DMS79 (cell line): ENCODE measurements around the gene LRRFIP1.
A peak's percentile ranks its signal among the peaks of the same experiment; 100 is the strongest.

ENCODE experiments used
- DNase-seq: peaks from one replicate; lab custom pipeline; 2025; lab: John Stamatoyannopoulos, UW

LRRFIP1 gene

DNA sequence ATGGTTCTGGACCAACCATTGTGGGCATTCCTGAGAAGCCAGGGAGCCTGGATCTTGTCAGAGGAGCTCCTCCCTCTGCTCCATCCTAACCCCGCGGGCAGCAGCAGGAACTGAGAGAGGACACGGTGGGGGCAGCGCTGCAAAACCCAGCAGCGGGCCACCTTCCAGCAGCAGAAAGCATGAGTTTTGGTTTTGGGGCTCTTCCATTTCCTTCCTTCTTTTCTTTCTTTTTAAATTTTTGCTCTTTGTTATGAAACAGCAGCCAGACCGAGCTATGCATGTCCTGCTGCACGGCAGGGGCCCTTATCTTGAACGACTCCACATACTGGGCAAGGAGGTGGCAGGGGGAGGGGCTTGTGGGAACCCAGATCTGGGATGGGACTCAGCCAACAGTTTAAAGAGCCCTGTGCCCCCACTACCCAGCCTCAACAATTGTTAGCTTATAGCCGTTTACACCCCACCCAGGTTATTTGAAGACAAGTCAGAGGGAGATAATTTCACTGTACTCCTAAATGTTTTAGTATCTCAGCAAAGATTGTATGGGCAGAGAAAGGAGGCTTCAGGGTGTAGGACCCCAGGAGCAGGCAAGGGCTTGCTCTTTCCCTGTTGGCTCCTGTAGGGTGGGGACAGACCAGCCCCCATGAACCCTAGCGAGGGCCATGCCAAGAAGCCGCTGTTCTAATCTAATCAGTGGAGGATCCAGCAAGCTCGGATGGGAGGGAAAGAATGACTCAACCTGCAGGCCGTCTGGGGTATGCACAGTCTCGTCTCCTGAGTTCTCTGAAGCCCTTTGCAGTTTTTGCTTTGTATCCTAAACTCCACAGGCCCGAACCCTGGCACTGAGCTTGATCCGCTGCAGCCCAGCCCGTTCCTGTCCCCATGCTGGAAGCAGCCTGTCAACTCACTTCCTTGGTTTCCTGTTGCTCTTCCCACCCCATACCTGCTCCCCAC, 75.3 kb downstream of the LRRFIP1 start:
- no peak for DNase-seq

DNA sequence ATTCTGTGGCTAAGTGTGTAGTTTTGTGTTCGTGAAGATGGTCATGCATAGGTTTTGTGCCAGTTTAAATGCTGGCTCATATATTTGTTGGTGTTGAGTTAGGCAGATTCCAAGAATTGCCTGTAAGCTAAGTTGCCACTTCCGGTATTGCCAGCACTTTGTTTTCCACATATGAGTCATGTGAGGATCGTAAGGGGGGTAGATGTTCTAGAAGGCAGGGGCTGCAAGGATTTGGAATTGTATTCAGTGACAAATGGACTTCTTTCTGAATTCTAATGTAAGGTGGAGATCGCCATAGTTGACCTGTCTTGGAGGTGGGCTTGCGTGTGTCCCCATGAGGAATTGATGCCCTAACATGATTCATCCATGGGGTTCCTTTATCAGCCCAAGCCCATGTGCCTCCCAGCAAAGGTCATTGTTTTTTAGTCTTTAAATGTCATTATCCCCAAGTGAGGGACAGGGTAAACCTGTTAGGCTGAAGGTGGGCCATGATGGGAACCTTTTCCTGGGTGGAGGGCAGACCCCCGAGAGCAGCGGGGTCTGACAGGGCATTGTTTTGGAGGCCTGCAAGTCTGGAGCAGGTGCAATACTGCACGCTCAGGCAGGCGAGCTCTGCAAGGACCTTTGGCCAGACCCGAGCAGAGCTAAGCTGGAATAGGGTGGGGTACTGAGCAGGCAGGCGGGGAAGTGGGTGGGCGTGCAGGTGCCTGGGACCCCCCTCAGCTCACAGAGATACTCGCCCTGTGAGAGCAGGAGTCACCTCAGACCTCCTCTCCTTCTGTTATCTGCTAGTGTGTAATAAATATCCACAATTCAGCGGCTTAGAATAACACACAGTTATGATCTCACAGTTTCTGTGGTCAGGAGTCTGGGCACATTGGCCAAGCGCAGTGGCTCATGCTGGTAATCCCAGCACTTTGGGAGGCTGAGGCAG, 77.4 kb downstream of the LRRFIP1 start:
- DNase-seq: no peak

DNA sequence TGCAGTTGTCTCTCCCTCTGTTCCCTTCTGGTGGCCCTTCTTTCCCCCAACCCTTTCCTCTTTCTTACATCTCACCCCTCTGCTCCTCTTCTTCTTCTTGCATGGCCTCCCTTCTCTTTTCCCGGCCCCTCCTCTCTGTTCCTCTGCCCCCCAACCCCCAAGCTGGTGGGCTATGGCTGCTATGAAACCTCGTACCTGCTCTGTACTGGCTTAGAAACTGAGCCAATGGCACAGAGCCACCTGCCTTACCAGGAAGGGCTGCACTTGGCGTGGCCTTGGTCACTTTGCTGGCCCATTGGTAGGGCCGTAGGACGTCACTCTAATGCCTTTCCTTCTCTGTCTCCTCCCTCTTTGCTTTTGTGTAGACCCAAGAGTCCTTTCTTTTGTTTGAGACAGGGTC, 78.9 kb downstream of the LRRFIP1 start:
- DNase-seq: no peak

DNA sequence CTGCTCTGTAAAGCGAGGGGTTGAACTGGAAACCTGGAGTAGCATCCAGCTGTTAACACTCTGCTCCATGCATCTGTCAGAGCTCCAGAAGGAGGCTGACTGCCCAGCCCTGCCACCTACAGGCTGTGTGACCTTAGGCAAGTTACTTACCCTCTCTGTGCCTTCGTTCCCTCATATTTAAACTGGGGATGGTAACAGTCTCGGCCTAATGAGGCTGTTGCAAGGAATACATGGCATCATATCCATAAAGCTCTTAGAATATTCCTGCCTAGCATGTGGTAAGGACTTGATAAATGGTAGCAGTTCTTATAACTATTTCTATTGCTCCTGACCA, 80.6 kb downstream of the LRRFIP1 start:
- no peak for DNase-seq

DNA sequence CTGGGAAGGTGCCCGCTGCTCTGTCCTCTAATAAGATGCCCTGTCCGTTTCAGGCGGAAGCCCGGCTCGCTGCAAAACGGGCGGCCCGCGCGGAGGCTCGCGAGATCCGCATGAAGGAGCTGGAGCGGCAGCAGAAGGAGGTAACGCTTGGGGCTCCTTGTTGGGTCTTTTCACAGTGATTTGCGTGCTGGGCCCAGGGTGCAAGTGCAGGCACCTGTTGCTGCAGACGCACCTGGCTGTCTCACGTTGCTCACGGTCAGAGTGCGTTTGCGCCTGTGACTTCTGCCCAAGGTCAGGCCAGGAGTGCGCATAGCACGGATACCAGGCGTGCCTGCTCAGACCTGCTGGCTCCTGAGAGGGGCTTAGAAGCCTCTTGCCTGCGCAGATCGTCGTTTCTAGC, 81.1 kb downstream of the LRRFIP1 start:
- no peak for DNase-seq

DNA sequence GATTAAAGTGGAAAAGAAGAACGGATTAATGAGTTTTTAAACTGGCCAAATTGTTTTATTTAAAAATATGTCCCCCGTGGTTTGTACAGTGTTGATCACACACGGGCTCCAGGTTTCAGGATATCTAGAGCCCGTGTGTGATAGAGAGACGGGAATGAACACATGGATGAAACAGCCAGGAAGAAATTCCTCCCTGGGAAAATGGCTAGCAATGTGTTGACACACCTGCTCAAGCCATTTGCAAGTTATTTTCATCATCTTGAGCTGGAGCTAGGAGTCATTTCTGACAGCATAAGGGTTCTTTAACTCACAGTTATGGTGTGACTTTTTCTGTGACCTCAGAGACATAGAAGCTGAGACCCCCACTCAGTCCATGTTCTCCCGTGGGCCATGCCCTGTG, 81.6 kb downstream of the LRRFIP1 start:
- DNase-seq: no peak

DNA sequence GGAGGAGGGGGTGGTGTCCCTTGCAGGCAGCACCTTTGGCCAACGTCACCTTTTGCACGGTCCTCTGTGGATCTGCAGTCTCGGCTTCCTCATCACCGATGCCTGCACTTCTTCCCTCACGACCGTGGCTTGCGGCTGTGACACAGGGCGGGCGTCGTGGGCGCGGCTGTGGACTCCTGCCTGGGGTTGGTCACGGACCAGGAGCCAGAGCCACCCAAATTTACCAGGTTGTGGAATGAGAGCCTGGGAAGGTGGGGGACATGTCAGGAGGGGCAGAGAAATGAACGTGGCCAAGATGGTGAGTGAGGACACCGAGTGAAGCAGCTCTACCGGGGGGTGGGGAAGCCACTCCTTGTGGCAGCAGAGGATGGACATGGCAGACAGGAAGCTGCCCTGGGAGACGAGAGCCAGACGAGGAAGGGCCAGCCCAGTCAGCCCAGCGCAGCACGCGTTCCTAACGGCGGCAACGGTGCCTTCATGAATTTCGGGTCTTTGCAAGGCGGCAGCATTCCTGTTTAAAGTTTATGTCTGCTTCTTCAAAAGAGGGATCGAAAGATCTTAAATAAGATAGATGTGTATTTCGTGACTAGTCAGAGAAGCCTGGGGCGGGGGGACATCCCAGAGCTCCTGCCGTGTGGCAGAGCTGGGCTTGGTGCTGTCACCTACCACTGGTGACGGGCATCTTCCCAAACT, 84.2 kb downstream of the LRRFIP1 start:
- DNase-seq: no peak

DNA sequence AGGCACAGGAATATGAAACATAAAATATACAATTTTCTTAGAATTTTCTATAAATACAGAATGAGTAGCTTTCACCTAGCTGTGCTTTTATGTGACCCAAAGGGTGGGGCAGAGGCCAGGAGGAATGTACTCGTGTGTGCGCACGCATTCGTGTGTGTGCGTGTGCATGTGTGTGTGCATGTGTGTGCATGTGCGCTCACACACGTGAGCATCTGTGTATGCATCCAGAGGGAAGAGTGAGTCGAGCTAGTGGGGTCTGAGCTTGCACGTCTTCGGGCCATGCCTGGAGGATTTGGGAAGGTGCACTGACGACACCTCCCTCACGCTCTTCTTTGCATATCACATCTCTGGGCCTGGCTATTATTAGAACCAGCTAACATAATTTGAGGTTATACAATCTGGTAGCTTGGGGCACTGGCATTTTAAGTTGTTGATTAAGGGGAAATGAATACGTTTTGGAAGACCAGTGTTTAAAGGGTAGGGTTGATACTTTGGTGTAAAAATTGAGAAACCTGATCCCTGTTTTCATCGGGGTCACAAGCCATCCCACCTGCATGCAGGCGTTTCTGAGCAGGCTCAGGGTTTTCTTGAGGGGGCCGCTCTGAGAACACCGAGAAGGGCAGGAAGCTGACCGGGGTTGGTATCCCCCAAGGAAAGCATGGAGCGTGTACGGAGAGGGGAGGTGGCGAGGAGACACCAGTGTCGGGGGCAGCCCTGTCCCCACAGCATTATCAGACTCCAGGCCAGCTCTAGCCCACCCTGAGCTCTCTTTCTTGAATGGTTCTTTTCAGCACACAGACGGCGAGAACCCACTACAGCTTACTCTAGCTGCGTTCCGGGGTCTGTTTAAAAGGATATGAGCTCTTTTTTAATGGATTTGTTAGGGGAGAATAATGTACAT, 85.3 kb downstream of the LRRFIP1 start:
- no peak for DNase-seq

DNA sequence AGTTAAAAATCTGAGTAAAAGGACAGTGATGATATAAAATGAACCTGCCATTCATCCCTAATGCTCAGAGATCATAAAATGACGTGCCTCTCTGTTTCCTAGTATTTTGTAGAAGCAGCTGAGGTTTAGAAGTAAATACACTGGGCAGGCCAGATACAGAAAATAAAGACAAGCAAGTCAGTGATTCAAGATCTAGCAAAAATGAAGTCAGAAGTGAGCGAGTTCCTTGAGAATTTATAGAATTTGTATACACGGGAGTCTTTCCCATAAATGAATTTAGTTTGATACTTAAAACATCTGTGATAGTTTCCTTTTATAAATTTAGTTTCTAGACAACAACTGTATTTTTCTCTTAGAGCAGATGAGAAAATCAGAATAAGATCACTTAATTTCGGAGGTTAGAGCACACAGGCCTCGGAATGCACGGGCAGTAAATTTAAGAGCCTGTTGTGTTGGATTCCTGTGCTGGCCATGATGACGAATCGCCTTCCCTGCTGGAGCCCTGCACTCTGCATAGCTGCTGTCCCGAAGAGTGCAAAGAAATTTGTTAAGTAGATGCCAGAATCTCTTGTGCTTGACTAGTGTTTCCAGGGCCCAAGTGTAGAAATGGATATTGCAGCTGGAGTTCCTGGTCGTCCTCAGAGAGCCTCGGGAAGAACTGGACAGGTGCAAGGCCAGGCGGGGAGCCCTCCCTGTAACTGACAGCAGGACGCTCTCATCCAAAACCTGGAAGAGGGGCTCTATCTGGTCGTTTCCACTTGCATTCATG, 87.5 kb downstream of the LRRFIP1 start:
- DNase-seq: no peak

DNA sequence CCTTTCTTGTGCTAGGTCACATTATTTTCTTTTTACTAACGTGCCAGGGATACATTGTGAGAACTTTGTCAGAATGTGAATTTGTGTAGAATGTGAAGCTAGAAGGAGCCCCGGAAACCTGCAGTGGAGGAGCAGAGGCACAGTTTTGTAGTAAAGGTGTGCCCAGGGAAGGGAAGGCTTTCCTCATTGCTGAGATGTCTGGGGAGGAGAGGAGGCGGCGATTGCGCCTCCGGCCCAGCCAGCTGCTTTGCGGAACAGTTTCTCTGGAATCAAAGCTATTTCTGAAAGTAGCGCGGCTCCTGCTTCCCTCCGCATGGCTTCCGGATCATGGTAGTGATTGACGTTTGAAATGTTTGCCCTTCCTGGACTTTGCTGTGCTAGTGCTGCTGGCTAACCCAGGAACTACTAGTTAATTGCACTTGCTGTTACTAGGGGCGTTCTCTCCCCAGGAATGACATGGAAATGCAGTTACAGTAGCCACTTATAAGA, 88.1 kb downstream of the LRRFIP1 start:
- DNase-seq: no peak

DNA sequence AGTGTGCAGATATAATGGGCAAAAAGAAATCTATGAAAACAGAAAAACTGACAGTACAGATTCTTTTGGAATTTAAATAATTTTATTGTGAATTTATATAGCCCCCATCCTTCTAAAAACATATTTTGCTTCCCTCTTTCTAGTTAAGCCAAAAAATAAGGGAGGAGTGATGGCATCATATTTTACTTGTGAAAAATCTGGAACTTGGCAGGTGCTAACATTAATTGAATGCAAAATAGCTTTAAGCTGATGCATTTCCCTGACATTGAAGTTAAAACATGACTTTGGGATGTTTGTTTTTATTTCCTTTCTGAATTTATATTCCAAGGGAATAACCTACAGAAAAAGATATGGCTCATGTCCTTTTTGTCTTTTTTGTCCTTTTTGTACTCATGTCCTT, 88.6 kb downstream of the LRRFIP1 start:
- no peak for DNase-seq

DNA sequence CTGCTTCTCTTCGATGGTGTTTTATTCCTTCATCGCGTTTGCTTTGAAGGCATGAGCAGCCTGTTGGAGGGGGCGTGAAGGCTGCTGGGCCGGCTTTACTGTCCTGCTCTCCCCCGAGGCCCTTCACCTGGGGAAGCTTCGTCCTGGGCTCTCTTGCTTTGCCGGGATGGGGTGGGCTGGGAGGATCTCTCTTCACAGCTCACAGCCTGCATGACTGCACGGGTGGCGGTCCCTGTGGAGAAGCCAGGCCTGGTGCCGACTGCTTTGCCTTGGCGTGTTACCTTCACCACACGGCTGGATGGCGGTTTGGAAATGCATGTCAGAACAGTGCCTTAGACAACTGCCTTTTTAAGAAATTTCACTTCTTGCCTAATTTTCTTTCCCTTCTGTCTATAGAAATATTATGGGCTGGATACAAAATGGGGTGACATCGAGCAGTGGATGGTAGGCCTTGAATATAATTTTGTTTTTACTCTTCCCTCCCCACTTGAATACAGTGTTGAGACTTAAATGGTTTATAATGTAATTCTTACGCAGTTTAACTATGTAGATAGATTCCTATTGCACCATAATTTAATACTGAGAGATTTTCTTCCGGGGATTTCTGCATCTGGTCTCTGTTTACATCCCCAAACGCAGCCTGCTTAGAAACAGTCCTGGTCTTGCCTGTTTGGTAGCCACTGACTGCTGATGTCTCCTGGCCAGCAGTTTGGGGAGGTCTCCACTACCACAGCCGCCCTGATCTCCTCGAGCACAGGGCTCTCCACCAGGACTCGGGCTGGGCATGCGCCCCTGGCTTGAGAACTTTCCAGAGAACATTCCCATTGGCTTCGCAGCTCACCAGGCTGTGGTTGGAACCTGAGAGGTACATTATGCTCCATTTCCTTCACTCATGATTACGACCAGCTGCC, 90.2 kb downstream of the LRRFIP1 start:
- no peak for DNase-seq

DNA sequence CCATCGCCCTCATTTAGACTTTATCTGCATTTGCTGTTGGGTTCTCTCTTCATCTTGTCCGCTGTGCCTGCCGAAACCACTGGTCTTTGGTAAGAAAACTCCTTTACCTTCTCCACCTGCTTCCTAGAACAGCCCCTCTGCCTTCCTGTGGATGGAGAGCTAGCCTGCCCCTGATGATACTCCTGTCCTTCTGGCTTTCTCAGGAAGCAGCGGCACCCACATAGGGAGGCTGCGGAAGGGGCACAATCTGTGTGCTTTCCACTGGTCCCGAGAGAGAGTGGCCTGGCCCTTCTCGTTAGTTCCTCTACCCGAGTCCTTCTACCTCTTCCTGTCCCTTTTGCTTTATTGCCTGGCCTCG, 90.9 kb downstream of the LRRFIP1 start:
- DNase-seq: no peak

DNA sequence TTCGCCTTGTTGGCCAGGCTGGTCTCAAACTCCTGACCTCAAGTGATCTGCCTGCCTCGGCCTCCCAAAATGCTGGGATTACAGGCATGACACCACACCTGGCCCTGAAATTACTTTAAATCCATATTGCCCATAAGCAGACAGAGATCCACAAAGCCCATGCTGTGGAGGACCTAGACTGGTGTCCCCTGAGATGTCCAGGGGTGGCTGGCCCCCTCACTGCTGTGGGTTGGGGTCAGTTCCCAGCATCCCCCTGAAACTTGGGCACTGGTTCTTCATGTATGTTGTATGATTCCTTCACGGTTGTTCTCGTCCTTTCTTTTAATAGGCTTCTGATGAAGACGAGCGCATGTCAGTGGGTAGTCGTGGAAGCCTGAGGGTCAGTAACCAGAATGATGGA, 93.1 kb downstream of the LRRFIP1 start:
- no peak for DNase-seq

DNA sequence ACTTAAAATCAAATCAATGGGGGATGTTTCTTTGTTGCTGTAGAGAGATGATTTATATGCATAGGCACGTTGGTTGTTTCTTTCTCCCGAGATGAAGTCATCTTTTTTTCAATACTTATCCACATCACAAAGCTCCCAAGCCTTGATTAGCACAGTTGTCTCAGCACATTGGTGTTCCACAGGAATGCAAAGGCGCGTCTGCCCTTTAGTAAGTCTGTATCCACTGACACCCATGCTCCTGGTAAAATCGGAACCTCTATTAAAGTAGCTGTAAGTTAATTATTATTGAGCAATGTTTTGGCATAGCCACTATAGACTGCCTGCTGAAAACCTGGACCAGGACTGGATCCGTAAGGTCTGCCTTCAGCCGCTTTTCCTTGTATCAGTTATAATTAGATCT, 93.6 kb downstream of the LRRFIP1 start:
- DNase-seq: no peak

DNA sequence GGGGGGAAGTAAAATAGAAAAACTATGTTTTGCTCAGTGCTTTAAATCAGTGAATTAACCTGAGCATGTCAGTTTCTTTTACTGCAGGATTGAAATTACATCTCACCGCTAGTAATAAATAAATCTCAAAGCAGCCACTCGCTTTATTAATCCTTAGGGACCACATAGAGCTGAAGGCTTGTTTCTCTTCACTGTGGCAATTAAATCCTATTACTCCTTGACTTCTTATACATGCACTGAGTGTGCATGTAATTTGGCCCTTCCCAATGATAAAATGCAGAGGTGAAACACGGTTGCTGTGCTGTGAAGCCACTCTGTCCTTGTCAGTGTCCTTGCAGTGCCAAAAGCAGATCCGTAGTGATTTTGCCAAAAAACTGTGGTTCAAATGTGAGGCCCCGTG, 94.1 kb downstream of the LRRFIP1 start:
- peak; percentile 5 for DNase-seq

DNA sequence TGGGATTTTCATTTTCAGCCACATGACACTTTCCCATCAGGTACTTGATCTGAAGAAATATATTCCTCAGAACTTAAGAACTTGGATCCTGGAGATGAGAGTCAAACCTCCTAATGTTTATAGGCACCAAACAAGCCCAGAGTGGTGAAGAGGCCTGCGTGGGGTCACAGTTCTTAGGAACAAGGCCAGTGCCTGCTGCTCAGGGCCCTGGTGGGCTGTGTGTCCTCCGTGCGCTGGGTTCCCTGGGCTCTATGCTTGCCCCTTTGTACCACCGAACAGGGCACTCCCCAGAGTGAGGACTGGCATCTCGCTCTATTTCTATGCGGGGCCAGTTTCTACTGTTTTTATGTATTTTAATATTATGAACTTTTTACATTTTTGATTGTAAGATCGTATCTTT, 95.2 kb downstream of the LRRFIP1 start:
- DNase-seq: no peak

DNA sequence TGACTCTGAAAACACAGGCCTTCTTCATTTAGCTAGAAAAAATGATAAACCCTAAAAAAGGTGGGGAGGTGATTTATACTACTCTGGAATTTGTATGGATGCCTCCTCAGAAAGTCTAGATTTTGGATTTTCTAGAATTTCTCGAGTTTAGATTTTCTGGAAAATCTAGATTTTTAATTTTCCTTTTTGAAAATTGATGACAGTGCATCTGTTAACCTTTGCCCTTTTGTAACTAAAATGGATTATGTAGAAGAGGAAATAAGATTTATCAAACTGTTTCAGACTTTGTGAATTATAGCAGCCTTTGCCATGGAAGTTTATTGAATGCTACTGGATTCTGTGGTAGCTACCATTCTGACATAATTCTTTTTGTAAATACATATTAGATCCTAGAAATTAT, 95.6 kb downstream of the LRRFIP1 start:
- DNase-seq: no peak

DNA sequence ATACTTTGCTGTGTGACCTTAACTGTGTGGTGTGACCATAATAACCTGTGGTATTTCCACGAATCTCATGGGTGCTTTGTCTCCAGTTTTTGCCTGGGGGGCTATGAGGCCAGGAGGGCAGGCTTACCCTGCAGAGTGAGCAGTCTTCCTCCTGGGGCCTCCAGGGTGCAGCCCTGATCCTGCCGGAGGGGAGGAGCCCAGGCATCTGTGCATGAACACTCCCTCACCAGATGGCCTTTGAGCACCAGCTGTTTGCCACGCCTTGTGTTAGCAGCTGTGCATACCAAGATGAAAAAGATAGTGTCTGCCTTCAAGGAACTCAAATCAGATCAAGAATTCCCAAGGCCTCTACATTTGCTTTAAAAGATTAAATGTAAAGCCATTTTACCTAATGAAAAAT, 96.2 kb downstream of the LRRFIP1 start:
- no peak for DNase-seq
